Sigmoid colon (tissue), 4 donors: Measurements from ENCODE around the gene ZFP64.

Experiments
- CTCF ChIP-seq, 4 experiments: fragments of 450-650 bp in 3 of 4; fragments of 200-600 bp in 1 of 4; IDR thresholded peaks; one replicate each; pipeline ENCODE4 v1.5.1; 2016 to 2019; ENCODE audit warnings: antibody characterized with exemption in 4 of 4, mild to moderate bottlenecking in 3 of 4, moderate library complexity in 2 of 4
- EP300 ChIP-seq, 4 donors: sonication (generic); formaldehyde crosslinking; IDR thresholded peaks; one replicate each; pipeline ENCODE4 v1.6.1; 2017; ENCODE audit warnings: antibody characterized with exemption in 4 of 4
- POLR2A ChIP-seq, 2 donors: fragments of 450-650 bp; IDR thresholded peaks; one replicate each; pipeline ENCODE4 v1.6.1; 2016; ENCODE audit warnings: antibody characterized with exemption in 2 of 2, mild to moderate bottlenecking in 2 of 2, moderate library complexity in 2 of 2

GRCh38 chr20:52240802-52241201 is 49.2 kb upstream of the ZFP64 start:
- TF ChIP-seq CTCF (IDR thresholded peaks at IDR 0.05) (no peak), POLR2A (IDR thresholded peaks at IDR 0.05) (no peak), EP300 (IDR thresholded peaks at IDR 0.05) (no peak)
